GM18868 (cell line): Measurements from ENCODE around the gene ITGA1.
"Not testable (repeated sequence)": the region's sequence is repeated elsewhere in the genome, so short reads cannot be mapped to it uniquely, and the experiment has no call there.

Source experiments
- ATAC-seq: cut with Tn5 transposase; IDR thresholded peaks from one replicate; pipeline ENCODE4 v1.9.1; 2021; ENCODE audit warnings: mild to moderate bottlenecking, moderate library complexity; ENCODE audit not compliant: unreplicated experiment

The ITGA1 gene

DNA sequence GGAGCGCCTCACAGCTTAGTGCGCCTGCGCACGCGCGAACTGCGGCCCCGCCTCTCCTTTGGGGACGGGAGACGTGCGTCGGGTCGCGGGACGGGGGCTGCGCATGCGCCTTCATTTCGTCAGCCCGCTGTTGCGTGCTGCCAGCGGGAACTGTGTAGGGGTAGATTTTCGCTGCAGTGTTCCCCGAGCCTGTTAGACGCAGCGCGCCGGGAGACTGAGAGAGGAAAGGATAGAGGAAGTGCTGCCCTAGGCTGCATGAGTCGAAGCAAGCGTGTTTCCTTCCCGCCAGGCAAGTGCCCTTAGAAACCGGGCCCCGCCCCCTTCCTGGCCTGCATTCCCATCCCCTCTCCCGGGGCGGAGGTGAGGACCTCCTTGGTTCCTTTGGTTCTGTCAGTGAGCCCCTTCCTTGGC, 12.3 kb downstream of the ITGA1 start:
- ATAC-seq = peak; percentile 86

DNA sequence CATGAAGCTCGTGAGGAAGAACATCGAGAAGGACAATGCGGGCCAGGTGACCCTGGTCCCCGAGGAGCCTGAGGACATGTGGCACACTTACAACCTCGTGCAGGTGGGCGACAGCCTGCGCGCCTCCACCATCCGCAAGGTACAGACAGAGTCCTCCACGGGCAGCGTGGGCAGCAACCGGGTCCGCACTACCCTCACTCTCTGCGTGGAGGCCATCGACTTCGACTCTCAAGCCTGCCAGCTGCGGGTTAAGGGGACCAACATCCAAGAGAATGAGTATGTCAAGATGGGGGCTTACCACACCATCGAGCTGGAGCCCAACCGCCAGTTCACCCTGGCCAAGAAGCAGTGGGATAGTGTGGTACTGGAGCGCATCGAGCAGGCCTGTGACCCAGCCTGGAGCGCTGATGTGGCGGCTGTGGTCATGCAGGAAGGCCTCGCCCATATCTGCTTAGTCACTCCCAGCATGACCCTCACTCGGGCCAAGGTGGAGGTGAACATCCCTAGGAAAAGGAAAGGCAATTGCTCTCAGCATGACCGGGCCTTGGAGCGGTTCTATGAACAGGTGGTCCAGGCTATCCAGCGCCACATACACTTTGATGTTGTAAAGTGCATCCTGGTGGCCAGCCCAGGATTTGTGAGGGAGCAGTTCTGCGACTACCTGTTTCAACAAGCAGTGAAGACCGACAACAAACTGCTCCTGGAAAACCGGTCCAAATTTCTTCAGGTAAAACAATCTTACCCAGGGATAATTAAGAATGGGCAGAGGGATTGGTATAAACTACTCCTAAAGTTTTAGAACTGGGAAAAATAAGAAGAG, 12.9 kb downstream of the ITGA1 start:
- peak; percentile 37 for ATAC-seq

DNA sequence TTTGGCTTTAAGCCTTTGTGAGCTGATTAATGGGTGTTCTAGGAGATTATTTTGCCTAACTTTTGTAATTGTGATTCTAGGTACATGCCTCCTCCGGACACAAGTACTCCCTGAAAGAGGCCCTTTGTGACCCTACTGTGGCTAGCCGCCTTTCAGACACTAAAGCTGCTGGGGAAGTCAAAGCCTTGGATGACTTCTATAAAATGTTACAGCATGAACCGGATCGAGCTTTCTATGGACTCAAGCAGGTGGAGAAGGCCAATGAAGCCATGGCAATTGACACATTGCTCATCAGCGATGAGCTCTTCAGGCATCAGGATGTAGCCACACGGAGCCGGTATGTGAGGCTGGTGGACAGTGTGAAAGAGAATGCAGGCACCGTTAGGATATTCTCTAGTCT, 13.6 kb downstream of the ITGA1 start:
- ATAC-seq = no peak

DNA sequence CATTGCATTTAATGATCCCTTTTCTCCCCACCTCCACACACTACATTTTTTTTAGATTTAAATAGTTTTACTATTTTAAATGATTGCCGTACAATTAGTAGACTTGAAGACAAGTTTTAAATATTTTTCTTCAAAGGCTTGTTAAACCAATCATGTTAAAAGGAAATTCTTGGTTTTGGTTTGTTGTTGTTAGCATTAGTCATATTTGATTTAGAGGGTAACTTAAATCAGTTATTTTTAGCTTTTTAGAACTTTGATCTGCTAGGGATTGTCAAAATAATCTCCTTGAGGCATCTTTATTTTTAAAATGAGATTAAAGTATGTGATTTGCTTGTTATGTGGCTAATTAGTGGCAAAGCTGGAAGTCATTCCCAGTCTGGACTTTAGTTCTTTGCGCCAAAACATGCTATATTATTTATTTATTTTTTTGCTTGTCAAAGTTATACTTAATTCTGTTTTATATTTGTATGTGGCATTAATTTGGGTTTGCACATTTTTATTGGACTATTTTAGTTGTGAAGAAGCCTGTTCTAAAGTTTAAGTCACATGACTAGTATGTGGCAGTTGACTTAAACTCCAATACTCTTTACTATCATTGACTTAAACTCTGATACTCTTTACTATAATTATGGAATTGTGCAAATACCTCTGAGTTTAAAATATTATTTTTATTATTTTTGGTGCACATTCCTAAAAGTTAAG, 14.7 kb downstream of the ITGA1 start:
- ATAC-seq = no peak

DNA sequence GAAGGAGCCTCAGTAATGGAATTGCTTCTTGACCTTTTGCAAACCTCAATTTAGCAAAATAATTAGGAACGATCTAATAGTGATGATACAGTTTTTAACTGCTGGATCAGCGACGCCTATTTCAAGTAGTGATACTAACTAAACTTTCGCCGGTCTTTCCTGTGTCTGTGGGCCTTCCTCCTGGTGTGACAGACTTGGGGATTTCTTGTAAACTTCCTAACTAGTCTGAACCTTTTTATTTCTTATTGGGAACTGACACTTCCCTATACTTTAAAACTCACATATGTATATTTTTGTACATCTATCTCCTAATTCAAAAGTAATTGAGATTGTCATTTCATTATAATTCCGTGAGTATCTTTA, 15.2 kb downstream of the ITGA1 start:
- ATAC-seq = no peak

DNA sequence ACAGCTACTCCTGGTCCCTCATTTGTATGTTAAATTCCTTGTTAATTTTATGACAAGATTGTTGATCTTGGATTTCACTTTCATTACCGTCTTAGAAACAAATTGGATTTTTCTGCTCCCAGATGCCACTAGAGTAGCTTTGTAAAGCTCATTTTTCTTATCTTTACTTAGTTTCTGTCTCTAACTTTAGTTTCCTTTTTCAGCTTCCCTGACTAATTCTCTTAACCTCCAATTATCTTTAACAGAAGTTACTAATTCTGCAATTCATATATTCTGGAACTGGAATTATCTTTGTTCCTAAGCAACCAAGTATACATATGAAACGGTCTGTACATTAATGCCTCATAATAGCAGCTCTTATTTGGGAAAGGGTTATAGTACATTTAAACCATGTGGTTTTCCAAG, 16.7 kb downstream of the ITGA1 start:
- no peak for ATAC-seq

DNA sequence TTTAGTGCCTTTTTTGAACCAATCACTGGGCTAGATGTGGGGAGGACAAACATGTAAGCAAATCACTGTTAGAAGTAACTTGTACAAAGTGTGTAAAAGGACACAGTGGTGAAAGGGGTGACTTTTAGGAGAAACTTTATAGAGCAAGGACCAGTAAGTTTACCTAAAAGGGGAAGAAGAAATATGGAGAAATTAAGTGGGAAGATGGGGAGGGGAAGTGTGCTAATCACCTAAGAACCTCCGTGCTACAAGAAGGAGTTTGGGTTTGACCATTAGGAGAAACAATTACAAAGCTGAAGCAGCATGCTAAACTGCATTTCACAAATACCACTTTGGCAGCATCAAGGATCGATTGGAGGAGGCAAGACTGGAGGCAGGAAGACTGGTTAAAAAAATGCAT, 17.3 kb downstream of the ITGA1 start:
- no peak for ATAC-seq

DNA sequence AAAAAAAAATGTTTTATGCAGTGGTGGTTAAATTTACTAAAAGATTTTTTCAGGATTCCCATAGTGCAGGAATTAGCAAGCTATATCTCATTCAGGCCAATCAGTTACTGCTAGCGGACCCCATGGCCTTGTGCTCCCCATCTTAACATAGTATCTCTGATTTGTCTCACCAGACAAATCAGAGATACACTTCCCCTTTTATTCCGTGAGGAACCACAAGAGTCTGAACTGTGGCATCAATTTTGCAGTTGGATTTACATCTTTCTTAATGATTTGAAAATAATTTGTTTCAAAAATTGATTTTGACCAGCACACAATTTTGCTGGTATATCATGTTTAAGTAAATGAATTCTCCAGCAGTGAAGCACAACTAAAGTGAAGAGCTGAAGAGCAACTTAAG, 17.9 kb downstream of the ITGA1 start:
- ATAC-seq = no peak

DNA sequence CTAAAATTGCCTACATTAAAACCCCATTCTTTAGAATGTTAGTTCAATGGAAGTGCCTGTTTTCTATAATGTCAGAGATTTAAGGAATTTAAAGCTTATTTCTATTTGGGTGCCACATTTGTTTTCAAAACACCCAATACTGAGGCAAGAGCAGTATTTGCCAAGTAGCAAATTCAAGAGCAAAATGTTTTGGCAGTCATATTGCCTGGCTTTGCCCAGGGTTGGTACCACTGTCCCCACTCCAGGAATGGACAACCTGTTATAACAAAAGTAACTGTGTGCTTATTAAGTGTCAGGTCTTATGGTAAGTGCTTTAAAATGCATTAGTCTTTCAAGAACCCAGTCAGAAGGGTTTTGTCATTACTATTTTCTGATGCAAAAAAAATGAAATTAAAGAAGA, 19.3 kb downstream of the ITGA1 start:
- no peak for ATAC-seq

DNA sequence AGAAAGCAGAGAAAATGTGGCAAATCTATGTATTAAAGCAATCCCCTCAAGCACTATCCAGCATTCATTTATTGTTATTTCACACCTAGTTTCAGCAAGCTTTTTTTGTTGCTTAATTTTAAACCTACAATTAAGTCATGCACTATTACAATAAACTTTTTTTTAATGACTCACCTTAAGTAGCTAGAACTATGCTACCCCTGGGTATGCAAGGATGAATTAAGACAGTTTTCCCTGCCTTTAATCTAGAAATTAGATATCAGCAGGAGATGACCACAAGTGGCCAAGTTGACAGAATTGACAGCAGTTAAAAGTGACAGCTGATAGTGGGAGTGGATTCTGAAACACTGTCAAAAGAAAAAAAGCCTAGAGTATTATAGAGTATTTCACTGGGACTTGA, 20.0 kb downstream of the ITGA1 start:
- no peak for ATAC-seq

DNA sequence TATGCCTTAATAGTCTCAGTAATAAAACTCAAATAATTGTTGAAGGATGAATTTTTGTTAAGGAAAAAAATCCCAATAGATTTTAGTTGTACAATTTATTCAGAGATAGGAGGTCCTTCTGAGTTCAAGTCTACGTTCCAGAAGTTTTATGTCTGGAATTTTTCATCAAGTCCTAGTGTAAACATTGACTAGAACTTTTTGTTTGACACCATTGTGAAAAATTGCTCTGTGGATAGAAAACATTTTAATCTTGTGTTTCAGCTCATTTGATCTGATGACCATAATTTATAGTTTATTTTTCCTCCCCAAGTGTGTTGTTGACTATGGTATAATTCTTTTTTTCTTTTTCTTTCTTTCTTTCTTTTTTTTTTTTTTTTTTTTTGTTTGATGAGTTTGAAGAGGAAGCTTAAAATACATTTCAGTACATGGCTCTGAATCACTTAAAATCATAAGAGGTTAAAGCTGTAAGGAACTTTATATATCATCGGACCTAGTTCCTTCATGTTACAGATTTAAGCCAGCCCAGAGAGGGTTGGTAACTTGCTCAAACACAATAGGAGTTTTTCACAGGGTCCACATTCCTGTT, 20.7 kb downstream of the ITGA1 start:
- no peak for ATAC-seq

DNA sequence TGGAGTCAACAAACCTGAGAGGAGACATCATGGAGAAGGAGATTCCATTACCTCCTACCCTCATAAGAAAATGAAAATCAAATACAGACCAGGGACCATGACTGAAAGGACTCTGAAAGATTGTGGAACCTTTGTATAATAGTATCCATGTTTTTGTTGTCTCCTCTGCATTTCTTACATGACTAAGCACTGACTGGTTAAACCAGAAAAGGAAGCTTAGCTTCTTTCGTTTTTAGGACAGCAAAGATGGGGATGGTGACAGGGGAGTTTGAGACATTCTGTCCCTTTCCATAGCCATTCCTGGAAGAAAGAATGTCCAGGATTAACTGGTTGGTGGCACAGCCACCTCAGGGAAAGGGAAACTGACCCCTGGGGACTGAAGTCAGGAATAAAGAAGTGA, 22.2 kb downstream of the ITGA1 start:
- ATAC-seq = no peak

DNA sequence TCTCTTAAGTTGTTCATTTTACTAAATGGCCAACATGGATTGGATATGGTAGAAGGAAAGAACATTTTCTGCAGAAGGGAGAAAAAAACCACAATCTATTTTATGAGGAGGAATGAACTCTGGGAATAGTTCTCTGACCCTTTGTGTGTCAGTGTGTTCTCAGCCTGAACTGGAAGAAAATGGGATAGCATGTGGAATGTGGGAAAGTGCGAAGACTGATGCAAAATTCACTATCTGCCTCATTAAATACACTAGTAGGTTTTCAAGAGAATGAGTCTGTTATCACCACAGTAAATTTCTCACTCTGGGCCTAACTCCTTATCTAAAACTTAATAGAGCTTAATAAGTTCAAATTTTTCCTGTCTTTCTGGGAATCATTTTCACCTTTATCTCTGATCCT, 22.7 kb downstream of the ITGA1 start:
- ATAC-seq = no peak

DNA sequence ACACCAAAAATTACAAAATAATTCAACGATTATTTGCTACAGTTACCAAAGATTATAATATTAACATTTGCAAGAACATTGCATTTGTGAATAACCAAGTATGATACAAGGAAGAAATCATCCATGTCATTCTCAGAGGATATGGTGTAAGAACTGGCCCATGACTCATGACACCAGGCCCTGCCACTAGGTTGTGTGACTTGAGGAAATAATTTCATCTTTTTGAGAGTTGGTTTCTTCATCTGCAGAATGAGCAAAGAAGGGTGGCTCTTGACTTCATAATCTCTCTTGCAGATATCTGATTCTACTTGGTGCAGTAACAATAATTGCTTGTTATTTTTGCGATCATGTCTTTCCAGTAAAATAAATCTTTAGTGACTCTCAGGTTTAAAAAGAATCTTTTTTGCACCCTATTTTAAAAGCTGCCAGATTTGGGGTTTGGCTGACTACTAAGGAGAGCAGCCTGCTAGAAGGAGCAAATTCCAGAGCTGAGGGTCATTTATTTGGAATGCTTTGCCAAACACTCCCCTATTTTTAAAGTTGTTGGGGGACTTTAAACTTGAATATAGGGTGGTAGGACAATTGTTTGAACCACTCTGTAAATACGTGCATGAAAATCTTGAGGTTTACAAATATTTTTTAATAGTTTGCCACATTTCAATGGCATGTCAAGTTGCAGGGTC, 23.5 kb downstream of the ITGA1 start:
- ATAC-seq = no peak

DNA sequence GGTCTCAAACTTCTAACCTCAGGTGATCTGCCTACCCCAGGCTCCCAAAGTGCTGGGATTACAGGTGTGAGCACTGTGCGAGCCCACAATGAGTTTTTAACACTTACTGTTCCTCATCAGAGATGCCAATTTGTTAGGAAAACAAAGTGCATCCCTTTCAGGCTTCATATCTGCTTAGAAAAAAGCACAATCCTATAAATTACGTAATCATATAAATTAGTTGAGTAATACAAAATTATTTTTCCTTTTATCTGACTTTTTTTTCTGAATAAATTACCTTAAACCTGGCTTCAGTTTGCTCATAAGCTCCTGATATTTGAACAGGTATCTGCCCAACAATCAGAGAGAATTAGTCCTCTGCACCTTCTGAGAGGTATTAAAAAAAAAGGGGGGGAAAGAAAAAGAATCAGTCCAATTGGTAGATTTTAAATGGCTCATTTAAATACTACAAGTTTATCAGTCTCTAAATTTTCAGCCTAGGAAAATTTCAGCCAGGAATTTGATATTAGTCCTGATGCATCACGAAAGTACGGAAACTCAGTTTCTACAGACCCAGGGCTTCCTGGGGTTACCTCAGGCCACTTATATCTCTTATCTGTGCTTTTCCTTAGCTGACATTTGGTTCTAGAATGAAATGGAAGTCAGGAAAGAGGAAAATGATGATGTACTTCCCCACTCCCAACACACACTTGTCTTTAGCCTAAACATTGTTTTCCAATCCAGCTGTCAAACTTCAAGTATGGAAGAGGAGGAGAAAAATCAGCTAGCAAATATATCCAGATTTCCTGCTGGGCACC, 26.8 kb downstream of the ITGA1 start:
- no peak for ATAC-seq

DNA sequence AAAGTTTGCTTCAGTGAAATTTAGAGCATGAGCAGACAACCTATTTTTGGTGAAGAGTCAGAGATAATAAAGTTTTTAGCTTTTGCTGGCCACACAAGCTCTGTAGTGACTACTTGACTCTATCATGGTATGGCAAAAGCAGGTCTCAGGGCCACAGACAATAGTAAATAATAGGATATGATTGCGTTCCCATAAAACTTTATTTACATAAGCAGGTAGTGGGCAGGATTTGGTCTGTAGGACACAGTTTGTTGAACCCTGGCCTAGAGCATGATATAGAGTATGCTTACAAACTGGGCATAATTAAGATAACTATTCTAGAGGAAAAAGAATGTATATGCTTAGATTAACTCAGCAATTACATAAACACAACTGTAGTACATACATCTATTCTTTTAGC, 30.1 kb downstream of the ITGA1 start:
- ATAC-seq = no peak

DNA sequence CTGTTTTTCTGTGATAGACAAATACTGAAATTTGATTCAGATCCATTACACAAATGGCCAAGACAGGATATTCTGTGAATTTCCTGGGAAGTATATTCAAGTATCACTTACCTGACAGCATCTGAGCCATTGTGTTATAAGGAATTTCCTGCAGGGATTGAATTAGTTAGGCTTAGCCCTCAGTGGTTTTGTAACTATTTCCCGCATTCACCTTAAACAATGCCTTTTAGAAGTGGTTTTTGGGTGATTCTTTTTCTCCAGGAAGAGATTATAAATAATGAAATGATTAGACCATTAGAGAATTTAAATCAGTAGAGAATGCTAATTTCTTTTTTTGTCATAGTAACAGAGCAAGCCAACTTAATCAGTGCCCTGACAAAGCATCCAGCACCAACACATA, 30.6 kb downstream of the ITGA1 start:
- ATAC-seq = no peak

DNA sequence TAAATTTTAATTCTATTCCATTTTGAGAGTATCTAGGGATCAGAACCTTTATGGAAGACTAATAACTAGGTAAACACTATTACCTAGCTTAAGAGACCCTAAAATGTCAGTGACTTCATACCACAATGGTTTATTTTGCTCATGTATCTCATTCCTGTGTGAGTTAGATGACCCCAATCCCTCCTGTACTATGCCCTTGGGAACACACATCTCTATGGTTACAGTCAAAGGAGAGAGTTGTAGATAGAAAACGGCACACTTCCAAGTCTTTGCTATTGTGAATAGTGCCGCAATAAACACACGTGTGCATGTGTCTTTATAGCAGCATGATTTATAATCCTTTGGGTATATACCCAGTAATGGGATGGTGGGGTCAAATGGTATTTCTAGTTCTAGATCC, 31.1 kb downstream of the ITGA1 start:
- ATAC-seq = not testable (repeated sequence)

DNA sequence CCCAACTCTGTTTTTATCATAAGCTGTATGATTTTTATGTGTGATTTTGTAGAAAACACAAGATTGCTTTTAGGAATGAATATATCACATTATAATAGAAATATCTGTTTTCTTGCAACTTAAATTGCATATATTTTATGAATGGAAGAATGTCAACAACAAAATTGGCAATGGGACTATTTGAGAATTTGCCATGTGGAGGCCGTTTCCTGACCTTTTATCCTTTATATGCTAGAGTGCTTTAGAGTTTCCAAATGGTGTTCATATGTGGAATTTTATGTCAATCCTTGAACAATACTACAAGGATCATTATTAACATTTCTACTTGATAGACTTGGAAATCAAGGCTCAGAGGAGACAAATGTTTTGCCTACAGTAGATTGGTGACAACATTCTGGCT, 34.2 kb downstream of the ITGA1 start:
- ATAC-seq = no peak

DNA sequence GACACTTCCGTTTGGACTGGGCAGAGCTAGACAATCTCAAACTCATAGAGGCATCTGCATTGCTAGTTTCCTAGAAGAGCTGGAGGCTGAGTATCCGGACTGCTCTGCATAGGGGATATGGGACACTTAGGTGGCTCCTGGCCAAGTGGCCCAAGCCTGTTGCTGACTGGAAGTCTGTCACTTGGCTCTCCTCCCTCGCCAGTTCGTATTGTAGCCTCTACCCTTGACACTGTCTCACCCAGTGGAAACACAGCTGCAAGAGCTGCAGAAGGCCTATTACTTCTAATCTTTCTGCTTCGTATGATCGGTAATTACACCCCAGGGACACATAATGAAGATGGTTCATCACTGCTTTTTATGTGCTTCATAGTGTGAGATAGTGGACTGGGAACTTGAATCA, 34.7 kb downstream of the ITGA1 start:
- ATAC-seq = no peak

DNA sequence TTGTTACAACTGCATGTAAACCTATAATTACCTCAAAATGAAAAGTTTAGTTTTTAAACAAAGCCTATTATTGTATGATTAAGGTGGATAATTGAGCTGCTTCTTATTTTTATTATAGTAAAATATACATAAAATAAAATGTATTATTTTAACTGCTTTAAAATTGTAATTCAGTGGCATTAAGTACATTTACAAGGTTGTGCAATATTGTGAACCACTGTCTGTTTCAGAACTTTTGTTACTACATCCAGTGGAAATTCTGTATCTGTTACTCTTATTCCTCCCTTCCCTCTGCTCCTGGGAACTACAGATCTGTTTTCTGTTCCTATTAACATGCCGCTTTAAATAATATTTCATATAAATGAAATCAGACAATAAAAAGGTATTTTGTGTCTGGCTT, 37.1 kb downstream of the ITGA1 start:
- ATAC-seq = no peak
